Measurements from ENCODE around the gene ZNF850.

GRCh38 chr19:36686365-36687213 lies 86.0 kb downstream of the ZNF850 start:
- TF ChIP-seq GABPA (IDR thresholded peaks at IDR 0.05; ENCODE audit: borderline replicate concordance, insufficient read depth, low read length) (no peak), POLR2A (IDR thresholded peaks at IDR 0.05; ENCODE audit: control extremely low read depth in 1 of 2, low read depth in 2 of 2, low read length in 2 of 2) (no peak), CTCF (IDR thresholded peaks at IDR 0.05; ENCODE audit: control extremely low read depth in 1 of 3, insufficient read depth in 1 of 3, low read depth in 1 of 3, low read length in 3 of 3) (no peak)

All from H1 (cell line).